Measurements from ENCODE around the gene GALNTL6. TPM values are rescaled to one million over a fixed set of nuclear protein-coding genes. Genes with fewer than 3 reads are reported as not detected.

GALNTL6 gene
- total and polyA plus RNA-seq, 2 of the 4 experiments (the other 2 are of a cell fraction): under 0.01 TPM; not detected in 1

GRCh38 chr4:171929477-171929876 is 116.3 kb downstream of the GALNTL6 start:
- peaks cover 15% of the 10 kb centered on the region; the same call in 1 of the 2 replicates for H3K9me3 ChIP-seq (ENCODE audit: control insufficient read depth, insufficient read depth, low read length)
- ChIA-PET POLR2A (ENCODE audit: unreplicated experiment) (no interaction called here), CTCF (no interaction called here)
- no peak overlapping the region for H3K14ac ChIP-seq (replicated peaks; ENCODE audit: low read depth, low read length)
- H2BK5ac ChIP-seq (ENCODE audit: low read depth, low read length, poor library complexity, severe bottlenecking): no peak overlapping the region
- H3K27ac ChIP-seq (ENCODE audit: insufficient read depth, low read length): no peak overlapping the region
- no peak overlapping the region for H3K4me3 ChIP-seq (ENCODE audit: insufficient read depth, low read depth, low read length)
- no peak for ATAC-seq (ENCODE audit: low read depth)
- no peak overlapping the region for H3K9ac ChIP-seq (ENCODE audit: low read depth, low read length)
- no peak overlapping the region for H3K18ac ChIP-seq (ENCODE audit: low read depth, low read length)
- H3K4me2 ChIP-seq (ENCODE audit: low read depth, low read length): no peak overlapping the region
- in situ Hi-C loops (cut with MboI; ENCODE audit: low sequenced_read_pairs) (no loop called here), dilution Hi-C loops (cut with HindIII; ENCODE audit: low sequenced_read_pairs, unreplicated experiment) (no loop called here), intact Hi-C loops (cut with micrococcal nuclease) (no loop called here)
- DNase-seq: no peak
- no peak overlapping the region for H2AFZ ChIP-seq (replicated peaks; ENCODE audit: low read length, poor library complexity)
- TF ChIP-seq RAD21 (IDR thresholded peaks at IDR 0.05; ENCODE audit: low read length) (no peak), MAZ (IDR thresholded peaks at IDR 0.05; ENCODE audit: borderline replicate concordance, low read depth, low read length) (no peak), POLR2A (IDR thresholded peaks at IDR 0.05; ENCODE audit: low read depth, low read length) (no peak), RCOR1 (IDR thresholded peaks at IDR 0.05; ENCODE audit: insufficient replicate concordance, low read length) (no peak), NFE2L2 (IDR thresholded peaks at IDR 0.05; ENCODE audit: low read depth, low read length) (no peak), CTCF (conservative IDR thresholded peaks at IDR 0.05; ENCODE audit: low read depth, low read length) (no peak), MAFK (IDR thresholded peaks at IDR 0.05; ENCODE audit: low read depth, low read length) (no peak), SMC3 (IDR thresholded peaks at IDR 0.05; ENCODE audit: low read depth, low read length) (no peak), BHLHE40 (IDR thresholded peaks at IDR 0.05; ENCODE audit: low read depth, low read length) (no peak), RFX5 (IDR thresholded peaks at IDR 0.05; ENCODE audit: low read depth, low read length) (no peak), FOS (IDR thresholded peaks at IDR 0.05; ENCODE audit: low read depth, low read length) (no peak)
- H4K8ac ChIP-seq (ENCODE audit: low read depth in 2 of 2, low read length in 2 of 2): no peak overlapping the region
- H2AK5ac ChIP-seq (ENCODE audit: low read depth, low read length): no peak overlapping the region
- 87% methylated on average over 3 of the region's 11 CpGs; no CpG with 5 or more reads in 1 of the 2 experiments for WGBS, 2 experiments (ENCODE audit: extremely low coverage in 2 of 2, insufficient read length in 1 of 2)
- no TSS peak for BruUV-seq (replicated peaks)
- H4K5ac ChIP-seq (ENCODE audit: low read depth, low read length): no peak overlapping the region
- no peak overlapping the region for H2BK120ac ChIP-seq (ENCODE audit: low read depth, low read length)
- no peaks in the 10 kb centered on the region for H3K79me1 ChIP-seq (ENCODE audit: low read depth in 1 of 2, low read length in 2 of 2)
- no peaks in the 10 kb centered on the region for H3K27me3 ChIP-seq (ENCODE audit: control insufficient read depth, insufficient read depth, low read length)
- H2BK20ac ChIP-seq (ENCODE audit: low read depth, low read length): no peak overlapping the region
- H3K23ac ChIP-seq (ENCODE audit: low read depth, low read length): no peak overlapping the region
- no peak overlapping the region for H3K4ac ChIP-seq (ENCODE audit: low read depth, low read length)
- H3K36me3 ChIP-seq (ENCODE audit: control insufficient read depth, insufficient read depth, low read length): no peaks in the 10 kb centered on the region
- no peak overlapping the region for H2BK15ac ChIP-seq (ENCODE audit: low read depth, low read length)
- no peak overlapping the region for H4K91ac ChIP-seq (ENCODE audit: insufficient read depth, low read depth, low read length)
- no peak overlapping the region for H2AK9ac ChIP-seq (replicated peaks; ENCODE audit: low read depth, low read length, poor library complexity)
- no peaks in the 10 kb centered on the region for H4K20me1 ChIP-seq (ENCODE audit: insufficient read depth, low read length)
- no peaks in the 10 kb centered on the region for H3K9me1 ChIP-seq (ENCODE audit: insufficient read depth, low read length)
- no peak overlapping the region for H3K56ac ChIP-seq (ENCODE audit: extremely low read depth, insufficient read depth, low read length)
- no peaks in the 10 kb centered on the region for H3K4me1 ChIP-seq (ENCODE audit: control insufficient read depth, insufficient read depth, low read length)
